GM06990 (cell line): ENCODE data around the gene LMF1.
"Not testable (repeated sequence)": the region's sequence is repeated elsewhere in the genome, so short reads cannot be mapped to it uniquely, and the experiment has no call there.

Experiments
- DNase-seq: peaks from one replicate; pipeline ENCODE4 v3.0.0-alpha.2; 2011; ENCODE audit not compliant: insufficient read length; ENCODE audit errors: extremely low read depth
- H3K27me3 ChIP-seq: replicated peaks from 2 replicates; pipeline ENCODE4 v1.6.0; 2011; ENCODE audit warnings: low read length; ENCODE audit not compliant: control insufficient read depth, insufficient read depth
- H3K36me3 ChIP-seq: 2 replicates; pipeline ENCODE4 v1.5.1; 2011; ENCODE audit warnings: low read length; ENCODE audit not compliant: control insufficient read depth, insufficient read depth
- H3K4me3 ChIP-seq: replicated peaks from 2 replicates; pipeline ENCODE4 v1.5.1; 2011; ENCODE audit warnings: low read depth, mild to moderate bottlenecking, control low read depth, low read length
- CTCF ChIP-seq: IDR thresholded peaks from 2 replicates; pipeline ENCODE4 v1.5.1; 2011; ENCODE audit warnings: low read length, control low read depth, mild to moderate bottlenecking, inconsistent platforms; ENCODE audit not compliant: insufficient read depth, poor library complexity, severe bottlenecking

Gene LMF1

DNA sequence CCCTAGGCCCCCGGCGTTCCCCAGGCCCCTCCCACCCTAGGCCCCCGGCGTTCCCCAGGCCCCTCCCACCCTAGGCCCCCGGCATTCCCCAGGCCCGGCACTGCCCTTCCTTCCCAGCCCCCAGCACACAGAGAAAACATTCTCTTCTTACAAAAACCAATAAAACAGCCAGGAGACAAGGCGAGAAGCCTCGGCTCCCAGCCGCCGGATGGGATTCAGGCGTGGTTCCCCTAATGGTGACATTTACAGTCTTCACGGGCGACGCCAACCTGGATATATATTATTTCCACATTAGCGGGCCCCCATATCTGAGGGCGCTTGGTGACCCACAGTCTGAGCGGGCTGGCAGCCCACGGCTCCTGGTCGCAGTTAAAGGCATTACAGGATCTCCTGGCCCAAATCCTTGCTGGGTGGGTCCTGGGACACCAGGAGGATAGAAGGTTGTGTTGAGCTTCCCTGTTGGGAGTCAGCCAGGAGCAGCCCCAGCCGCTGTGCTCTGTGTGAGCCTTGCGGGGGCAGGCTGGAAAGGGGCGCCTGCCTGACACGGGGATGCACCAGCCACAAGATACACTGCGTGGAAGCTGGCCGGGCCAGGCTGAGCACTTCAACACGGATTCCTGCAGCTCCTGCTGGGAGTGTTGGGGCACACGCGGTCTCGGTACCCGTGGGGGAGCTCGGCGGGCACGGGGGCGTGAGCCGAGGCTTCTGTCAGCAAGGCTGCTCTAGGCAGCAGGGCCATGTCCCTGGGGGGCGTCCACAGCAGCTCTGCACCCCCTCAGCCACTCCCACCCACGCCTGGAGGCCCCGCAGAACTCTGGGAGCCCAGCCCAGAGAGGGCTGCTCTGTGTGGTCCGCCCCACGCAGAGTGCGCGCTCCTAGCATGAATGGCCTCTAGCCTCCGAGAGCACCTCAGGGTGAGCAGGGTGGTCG, 83.7 kb downstream of the LMF1 start:
- no peaks in the 10 kb centered on the region for H3K27me3 ChIP-seq
- no peaks in the 10 kb centered on the region for H3K36me3 ChIP-seq
- DNase-seq = no peak
- H3K4me3 ChIP-seq = no peak overlapping the region
- no peak for TF ChIP-seq CTCF

DNA sequence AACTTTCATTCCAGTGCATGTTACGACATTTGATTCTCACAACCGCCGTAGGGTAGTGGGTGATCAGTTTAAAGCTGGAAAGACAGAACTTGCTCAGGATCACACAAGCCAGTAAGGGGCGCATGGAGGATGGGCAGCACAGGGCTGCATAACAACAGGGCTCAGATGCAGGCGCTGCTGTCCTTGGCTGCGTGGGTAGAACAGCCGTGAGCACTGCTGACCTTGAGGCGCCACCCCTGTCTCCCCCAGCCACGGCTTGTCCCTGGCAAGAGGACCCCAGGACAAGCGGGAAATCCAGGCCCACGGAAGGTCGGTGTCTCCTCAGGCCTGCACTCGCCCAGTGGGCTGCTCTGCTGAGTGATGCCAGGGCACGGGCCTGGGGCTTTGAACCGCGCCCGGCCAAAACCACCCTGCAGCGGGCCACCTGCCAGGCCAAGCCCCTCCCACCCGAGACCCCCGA, 84.7 kb downstream of the LMF1 start:
- no peak for TF ChIP-seq CTCF
- H3K36me3 ChIP-seq = no peaks in the 10 kb centered on the region
- H3K4me3 ChIP-seq = no peak overlapping the region
- no peaks in the 10 kb centered on the region for H3K27me3 ChIP-seq
- no peak for DNase-seq

DNA sequence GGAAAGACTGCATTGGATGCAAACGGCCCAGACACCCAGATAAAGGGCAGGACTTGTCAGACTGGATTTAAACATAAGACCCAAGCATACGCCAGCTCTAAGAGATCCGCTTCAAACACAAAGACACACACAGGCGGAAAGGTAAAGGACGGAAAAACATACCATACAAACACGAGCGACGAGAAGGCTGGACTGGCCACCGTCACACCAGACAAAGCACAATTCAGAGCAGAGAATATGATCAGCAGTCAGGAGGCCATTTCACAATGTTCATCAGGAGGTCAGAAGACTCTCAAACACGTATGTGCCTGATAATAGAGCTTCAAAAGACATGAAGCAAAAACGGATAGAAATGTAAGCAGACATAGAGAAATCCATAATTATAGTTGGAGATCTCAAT, 85.4 kb downstream of the LMF1 start:
- Histone ChIP-seq H3K27me3 (no peaks in the 10 kb centered on the region), H3K36me3 (no peaks in the 10 kb centered on the region), H3K4me3 (no peak overlapping the region)
- no peak for DNase-seq
- no peak for TF ChIP-seq CTCF

DNA sequence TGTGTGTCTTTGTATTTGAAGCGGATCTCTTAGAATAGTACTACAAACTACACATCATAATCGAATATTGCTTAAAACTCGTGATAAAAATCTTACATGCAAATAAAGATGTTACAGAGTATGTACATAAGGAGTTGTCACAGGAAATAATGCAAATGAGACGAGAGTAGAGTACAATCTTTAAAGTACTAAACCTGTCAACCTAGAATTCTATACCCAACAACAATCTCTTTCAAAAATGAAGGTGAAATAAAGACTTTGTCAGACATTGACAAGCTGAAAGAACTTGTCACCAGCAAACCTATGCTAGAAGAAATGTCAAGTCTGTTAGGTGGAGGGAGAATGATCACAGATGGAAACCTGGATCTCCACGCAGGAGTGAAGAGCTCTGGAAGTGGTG, 86.6 kb downstream of the LMF1 start:
- Histone ChIP-seq H3K27me3 (no peaks in the 10 kb centered on the region), H3K4me3 (no peak overlapping the region), H3K36me3 (no peaks in the 10 kb centered on the region)
- TF ChIP-seq CTCF = no peak
- DNase-seq = no peak

DNA sequence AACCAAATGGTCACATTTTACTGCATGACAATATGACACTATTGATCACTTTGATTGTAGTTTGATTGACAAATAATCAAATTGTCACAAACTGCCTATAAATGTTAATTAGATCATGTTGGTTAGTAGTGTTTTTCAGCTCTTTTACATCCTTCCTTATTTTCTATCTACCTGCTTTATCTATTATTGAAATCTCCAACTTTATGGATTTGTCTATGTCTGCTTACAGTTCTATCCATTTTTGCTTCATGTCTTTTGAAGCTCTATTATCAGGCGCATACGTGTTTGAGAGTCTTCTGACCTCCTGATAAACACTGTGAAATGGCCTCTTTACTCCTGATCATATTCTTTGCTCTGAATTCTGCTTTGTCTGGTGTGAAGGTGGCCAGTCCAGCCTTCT, 87.0 kb downstream of the LMF1 start:
- no peaks in the 10 kb centered on the region for H3K27me3 ChIP-seq
- no peaks in the 10 kb centered on the region for H3K36me3 ChIP-seq
- DNase-seq = no peak
- H3K4me3 ChIP-seq = no peak overlapping the region
- no peak for TF ChIP-seq CTCF

DNA sequence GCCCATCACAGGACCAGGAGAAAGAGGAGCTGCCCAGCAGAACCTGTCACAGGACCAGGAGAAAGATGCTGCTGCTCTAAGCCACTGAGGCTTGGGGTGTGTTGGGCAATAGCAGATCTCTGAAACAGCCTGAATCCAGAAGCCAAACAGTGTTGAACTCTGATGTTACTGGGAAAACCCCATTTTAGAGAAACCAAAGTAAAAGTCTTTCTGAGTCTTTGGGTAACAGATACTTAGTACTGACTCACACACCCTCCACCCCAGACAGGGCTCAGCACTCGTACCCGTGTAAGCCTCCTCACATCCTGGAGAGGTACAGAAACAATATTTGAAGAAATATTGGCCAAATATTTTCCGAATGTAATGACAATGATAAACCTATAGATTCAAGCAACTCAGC, 87.4 kb downstream of the LMF1 start:
- no peak overlapping the region for H3K4me3 ChIP-seq
- H3K27me3 ChIP-seq = no peaks in the 10 kb centered on the region
- DNase-seq = no peak
- no peak for TF ChIP-seq CTCF
- H3K36me3 ChIP-seq = no peaks in the 10 kb centered on the region

DNA sequence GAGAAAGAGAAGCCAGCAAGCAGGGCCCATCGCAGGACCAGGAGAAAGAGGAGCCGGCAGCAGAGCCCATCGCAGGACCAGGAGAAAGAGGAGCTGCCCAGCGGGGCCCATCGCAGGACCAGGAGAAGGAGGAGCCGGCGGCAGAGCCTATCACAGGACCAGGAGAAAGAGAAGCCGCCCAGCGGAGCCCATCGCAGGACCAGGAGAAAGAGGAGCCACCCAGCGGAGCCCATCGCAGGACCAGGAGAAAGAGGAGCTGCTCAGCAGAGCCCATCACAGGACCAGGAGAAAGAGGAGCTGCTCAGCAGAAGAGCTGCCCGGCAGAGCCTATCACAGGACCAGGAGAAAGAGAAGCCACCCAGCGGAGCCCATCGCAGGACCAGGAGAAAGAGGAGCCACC, 88.1 kb downstream of the LMF1 start:
- H3K4me3 ChIP-seq, H3K27me3 ChIP-seq, H3K36me3 ChIP-seq, DNase-seq: not testable (repeated sequence)
